GM19099 (cell line): ENCODE results near the gene DNAJB1.

Experiments
- POLR2A ChIP-seq: IDR thresholded peaks from 3 replicates; pipeline ENCODE4 v1.6.1; 2011; ENCODE audit warnings: low read depth; ENCODE audit not compliant: insufficient read length; ENCODE audit errors: extremely low read depth

Gene DNAJB1

GRCh38 chr19:14556662-14557188, 38.5 kb upstream of the DNAJB1 start:
- TF ChIP-seq POLR2A, result no peak

- no peak for TF ChIP-seq POLR2A
Measured at GRCh38 chr19:14555918-14556661, 37.9 kb upstream of the DNAJB1 start.

DNA sequence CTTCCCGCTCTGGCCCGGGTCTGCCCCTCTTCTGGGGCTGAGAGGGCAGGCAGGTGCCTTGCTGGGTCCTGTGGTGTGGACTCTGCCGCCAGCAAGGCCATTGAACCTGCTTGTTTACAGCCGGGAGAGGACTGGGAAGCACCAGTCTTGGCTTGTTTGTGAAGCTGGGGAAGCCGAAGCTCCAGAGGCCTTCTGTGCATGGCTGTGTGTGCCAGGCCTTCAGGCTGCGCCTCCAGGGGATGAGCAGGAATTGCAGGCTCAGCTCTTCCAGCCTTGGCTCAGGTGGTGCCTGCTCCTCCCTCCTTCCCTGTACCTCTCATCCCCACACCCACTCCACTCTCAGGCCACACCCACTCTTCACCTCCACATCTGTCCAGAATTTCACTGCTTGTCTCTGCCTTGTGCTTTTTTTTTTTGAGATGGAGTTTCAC, 36.2 kb upstream of the DNAJB1 start:
- TF ChIP-seq POLR2A, result no peak

- TF ChIP-seq POLR2A, result no peak
Measured at GRCh38 chr19:14553939-14554243, 35.7 kb upstream of the DNAJB1 start.

DNA sequence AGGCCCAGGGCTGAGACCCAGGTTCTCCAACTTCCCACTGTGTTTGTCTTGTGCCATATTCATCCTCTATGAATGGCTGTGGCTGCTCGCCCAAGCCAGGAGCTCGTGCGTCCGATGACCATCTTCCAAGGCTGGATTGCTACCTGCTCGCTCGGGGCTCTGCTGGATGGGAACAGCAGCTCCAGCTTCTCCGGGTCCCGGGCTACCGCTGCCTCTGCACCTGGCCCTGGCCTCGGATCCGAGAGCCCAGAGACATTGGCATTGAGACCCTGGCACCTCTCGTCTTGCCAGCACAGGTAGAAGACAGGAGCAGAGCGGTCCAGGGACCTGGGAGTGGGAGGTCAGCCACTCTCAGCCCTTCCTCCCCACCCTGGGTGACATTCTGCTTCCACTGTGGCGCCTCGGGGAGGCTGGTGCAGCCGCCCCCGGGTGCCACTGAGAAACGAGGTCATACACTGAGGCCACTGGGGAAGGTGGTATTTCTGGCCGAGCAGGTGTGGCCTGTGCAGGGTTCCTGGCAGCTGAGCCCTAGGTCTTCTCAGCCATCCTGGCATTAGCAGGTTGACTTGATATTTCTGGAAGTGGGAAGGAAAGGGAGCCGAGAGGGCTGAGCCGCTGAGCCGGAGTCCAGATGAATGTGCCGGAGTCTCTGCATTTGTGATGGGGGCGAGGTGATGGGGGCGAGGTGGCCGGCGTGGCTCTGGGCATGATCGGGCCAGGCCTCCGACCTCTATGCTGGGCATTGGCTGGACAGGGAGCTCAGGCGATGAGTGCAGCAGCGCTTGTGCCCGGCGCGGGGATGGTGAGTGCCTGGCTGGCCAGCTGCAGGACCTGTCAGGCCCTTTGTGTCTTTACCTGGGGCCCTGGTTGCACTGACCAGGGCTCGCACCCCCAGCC, 35.1 kb upstream of the DNAJB1 start:
- no peak for TF ChIP-seq POLR2A

DNA sequence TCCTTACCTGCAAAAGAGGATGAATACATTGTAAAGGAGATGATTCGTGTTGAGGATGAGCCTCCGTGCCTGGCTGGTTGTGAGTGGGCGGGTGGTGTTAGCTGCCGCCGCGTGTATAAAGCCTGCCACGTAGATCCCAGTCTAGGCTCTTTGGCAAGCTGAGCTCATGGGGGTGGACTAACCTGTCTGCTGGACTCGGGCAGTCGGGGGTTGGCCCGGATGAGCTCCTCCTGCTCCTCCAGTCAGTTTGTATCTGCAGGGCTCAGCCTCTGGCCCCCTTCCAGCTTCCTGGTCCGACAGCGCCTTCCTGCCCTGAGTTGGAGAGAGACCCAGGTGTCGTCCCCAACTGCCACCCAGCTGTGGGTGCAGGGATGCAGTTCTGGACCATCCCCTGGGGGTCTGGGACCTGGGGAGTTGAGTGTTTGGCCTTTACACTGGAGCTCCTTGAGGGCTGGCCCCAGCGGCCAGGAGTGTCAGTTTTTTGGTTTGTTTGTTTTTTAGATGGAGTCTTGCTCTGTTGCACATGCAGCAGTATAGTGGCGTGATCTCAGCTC, 32.1 kb upstream of the DNAJB1 start:
- TF ChIP-seq POLR2A, result no peak

- no peak for TF ChIP-seq POLR2A
Measured at GRCh38 chr19:14545716-14546082, 27.5 kb upstream of the DNAJB1 start.

DNA sequence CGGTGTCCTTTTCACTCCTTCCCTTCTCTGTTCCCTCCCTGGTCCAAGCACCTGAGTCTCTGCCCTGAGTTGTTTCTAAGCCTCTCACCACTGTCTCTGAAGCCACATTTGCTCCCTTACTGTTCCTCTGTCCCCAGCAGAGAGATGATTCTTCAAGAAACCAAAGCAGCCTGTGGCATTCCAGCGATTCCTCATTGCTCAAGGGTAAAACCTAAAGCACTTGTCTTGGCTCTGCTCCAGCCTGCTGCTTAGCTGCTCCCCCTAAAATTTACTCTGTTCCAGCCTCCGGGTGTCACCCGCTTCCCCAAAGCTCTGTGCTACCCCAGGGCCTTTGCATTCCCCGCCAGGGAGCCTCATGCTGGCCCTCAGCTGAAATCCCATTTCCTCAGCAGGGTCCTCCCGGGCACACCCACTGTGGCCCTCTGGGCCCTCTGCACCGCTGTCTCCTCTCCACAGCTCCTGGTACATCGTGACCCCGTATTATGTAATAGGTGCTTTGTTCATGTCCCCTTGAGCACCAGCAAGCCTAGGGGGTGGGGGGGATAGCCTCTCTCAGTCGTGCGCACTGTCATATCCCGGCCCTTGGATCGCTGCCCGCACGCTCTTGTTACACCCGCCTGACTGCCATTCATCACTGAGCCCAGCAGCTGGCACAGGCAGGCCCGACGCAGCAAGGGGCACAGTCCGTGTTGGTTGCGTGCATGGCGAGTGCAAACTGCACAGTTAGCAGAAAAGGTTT, 26.9 kb upstream of the DNAJB1 start:
- no peak for TF ChIP-seq POLR2A

DNA sequence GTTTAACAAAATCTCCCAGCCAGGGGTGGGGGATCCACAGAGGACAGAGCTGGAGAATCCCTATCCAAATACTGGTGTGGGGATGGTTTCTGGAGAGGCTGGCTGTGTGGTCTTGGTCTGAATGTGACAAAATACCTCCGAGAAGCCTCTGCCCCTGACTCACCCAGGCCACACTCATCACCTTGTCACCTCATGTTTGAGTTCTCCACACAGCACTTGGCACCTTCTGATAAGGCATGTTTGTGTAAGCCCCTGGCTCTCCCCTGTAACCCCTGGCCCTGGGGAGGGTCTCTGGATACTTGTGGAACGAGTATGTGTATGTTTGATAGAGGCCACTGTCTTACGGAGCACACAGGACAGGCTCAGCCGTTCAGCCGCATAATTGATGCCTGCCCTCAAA, 25.9 kb upstream of the DNAJB1 start:
- no peak for TF ChIP-seq POLR2A

DNA sequence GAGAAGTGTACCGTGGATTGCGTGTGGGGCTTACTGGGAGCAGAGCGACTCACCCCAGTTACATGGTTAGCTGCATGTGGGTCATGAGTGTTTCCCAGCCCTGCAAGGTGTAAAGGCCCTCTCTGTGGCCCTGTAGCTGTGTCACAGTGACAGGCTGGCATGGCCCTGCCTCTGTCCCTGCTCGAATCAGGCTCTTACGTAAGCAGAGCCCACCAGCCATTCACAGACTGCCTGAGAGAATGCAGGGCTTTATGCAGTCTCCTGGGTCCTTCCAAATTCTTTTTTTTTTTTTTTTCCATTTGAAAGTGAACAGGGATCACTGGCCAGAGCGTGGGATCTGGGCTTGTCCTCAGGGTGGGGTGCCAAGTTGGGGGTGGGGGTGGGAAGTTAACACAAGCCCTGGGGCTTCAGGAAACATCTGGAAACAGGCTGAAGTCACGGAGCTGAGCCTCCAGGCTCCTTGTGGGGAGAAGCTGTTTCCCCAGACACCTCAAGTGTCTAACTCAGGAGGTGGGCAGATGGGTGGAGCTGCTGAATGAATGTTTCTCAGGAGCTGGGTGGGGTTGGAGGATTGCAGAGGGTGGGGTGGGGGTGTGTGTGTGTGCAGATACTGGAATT, 24.6 kb upstream of the DNAJB1 start:
- TF ChIP-seq POLR2A, result no peak

DNA sequence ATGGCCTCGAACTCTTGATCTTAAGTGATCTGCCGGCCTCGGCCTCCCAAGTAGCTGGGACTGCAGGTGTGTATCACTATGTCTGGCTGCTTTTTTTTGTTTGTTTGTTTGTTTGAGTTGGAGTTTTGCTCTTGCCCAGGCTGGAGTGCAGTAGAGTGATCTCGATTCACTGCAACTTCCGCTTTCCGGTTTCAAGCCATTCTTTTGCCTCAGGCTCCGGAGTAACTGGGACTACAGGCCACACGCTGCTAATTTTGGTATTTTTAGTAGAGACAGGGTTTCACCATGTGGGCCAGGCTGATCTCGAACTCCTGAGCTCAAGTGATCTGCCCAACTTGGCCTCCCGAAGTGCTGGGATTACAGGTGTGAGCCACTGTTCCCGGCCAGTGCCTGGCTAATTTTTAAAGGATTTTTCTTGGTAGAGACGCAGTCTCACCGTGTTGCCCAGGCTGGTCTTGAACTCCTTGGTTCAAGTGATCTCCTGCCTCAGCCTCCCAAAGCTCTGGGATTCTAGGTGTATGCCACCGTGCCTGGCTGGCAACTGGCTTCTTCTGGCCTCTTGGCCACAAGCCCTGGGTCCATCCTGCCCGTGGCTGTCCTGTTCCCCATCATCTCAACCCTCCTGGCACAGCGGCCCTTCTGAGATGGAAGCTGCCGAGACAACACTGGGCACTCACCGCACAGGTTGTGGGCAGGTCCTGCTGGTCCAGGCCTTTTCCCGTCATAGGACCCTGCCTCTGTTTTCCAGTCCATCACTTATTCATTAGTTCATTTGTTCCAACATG, 22.7 kb upstream of the DNAJB1 start:
- TF ChIP-seq POLR2A, result no peak

DNA sequence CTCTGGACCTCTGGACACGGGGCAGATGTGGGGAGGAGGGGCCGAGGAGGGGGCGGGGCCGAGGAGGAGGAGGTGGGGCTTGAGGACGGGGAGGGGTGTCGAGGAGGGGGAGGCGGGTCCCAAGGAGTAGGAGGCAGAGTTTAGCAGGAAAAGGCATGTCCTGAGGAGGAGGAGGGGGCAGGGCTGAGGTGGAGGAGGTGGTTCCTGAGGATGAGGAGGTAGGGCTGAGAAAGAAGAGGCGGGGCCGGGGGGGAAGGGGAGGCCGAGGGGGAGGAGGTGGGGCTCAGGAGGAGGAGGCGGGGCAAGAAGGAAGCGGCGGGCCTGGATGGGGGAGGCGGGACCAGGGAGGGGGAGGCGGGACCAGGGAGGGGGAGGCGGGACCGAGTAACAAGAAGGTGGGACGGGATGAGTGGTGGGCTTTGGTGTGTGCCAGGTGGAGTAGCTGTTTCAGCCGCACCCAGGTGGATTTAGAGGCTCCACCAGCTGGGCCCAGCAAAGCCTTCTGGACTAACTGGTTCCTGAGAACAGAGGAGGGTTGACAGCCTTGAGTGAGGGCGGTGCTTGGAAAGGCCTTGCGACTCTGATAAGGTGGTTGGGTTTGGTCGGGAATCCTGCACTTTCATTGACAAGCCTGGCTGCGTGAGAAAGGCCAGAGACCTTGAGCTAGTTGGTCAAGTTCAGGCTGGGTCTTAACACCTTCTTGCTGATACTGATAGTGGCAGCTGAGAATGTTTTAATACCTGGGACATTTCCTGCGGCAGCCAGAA, 18.9 kb upstream of the DNAJB1 start:
- TF ChIP-seq POLR2A, result no peak

DNA sequence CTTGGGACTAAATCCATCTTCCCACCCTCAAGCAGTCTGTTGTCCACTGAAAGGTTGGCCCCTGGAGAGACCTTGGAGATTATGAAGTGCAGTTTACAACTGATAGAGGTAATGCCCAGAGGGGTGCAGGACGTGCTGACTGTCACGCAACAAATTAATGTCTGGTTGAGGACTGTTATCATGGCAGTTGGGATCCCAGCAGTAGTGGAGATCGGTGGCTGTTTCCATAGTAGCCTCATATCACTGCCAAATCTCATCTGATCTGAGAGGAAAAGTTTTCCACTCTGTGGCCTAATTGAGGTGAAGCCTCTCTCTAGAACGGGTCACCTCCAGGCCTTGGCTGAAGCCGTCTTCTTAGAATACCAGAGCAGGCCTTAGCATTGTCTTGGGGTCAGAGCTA, 15.3 kb upstream of the DNAJB1 start:
- TF ChIP-seq POLR2A, result no peak
